Measurements from ENCODE around the gene STING1. TPM values are rescaled to one million over a fixed set of nuclear protein-coding genes. Genes with fewer than 3 reads are reported as not detected.

Gene STING1
- total RNA-seq, 1 experiment from 2014 or later: 33.1 TPM

- POLR2A ChIA-PET: no interaction called here
These were observed 41.3 kb upstream of the STING1 start for GRCh38 chr5:139523635-139524445.

GRCh38 chr5:139517683-139518564 is 35.4 kb upstream of the STING1 start:
- Mint-ChIP-seq H3K9me3 (ENCODE audit: unreplicated experiment) (no peaks in the 10 kb centered on the region), H3K4me1 (ENCODE audit: insufficient read depth, unreplicated experiment) (peaks cover 16% of the 10 kb centered on the region), H3K4me3 (ENCODE audit: unreplicated experiment) (peak overlapping the region; percentile 81), H3K27ac (ENCODE audit: low read depth, unreplicated experiment) (peak overlapping the region; percentile 87), H3K36me3 (ENCODE audit: insufficient read depth, unreplicated experiment) (peaks cover 4% of the 10 kb centered on the region), H3K27me3 (ENCODE audit: insufficient read depth, unreplicated experiment) (no peaks in the 10 kb centered on the region)
- DNase-seq (ENCODE audit: unreplicated experiment): peak; percentile 91
- TSS peak; percentile 21 for BruUV-seq (replicated peaks)
- ChIA-PET CTCF (interaction anchor here (0.5 to 9.6 kb wide), 31 partner anchors 11 to 1229 kb away, joined by 3 to 434 read pairs (median 4); partner anchors contain the start of genes DNAJC18 and STING1), POLR2A (interaction anchor here (0.7 to 1.7 kb wide), 5 partner anchors 11 to 102 kb away, joined by 3 to 13 read pairs (median 4); partner anchors contain the start of genes STING1 and UBE2D2)
- intact Hi-C loops (cut with micrococcal nuclease): loop anchor here (1.0 to 5.0 kb wide), 4 partner anchors 45 to 249 kb away; no protein-coding TSS in a partner anchor
- TF ChIP-seq, protein P1, sequence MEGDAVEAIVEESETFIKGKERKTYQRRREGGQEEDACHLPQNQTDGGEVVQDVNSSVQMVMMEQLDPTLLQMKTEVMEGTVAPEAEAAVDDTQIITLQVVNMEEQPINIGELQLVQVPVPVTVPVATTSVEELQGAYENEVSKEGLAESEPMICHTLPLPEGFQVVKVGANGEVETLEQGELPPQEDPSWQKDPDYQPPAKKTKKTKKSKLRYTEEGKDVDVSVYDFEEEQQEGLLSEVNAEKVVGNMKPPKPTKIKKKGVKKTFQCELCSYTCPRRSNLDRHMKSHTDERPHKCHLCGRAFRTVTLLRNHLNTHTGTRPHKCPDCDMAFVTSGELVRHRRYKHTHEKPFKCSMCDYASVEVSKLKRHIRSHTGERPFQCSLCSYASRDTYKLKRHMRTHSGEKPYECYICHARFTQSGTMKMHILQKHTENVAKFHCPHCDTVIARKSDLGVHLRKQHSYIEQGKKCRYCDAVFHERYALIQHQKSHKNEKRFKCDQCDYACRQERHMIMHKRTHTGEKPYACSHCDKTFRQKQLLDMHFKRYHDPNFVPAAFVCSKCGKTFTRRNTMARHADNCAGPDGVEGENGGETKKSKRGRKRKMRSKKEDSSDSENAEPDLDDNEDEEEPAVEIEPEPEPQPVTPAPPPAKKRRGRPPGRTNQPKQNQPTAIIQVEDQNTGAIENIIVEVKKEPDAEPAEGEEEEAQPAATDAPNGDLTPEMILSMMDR (IDR thresholded peaks at IDR 0.05; ENCODE audit: unreplicated experiment): peak; percentile 99

More at GRCh38 chr5:139523635-139524445, 41.3 kb upstream of the STING1 start:
- CTCF ChIA-PET: interaction anchor here (0.6 to 3.2 kb wide), 6 partner anchors 9 to 182 kb away, joined by 3 to 15 read pairs (median 4); no protein-coding TSS in a partner anchor
- Mint-ChIP-seq H3K27ac (ENCODE audit: low read depth, unreplicated experiment) (no peak overlapping the region), H3K27me3 (ENCODE audit: insufficient read depth, unreplicated experiment) (no peaks in the 10 kb centered on the region), H3K4me1 (ENCODE audit: insufficient read depth, unreplicated experiment) (peaks cover 2% of the 10 kb centered on the region), H3K9me3 (ENCODE audit: unreplicated experiment) (no peaks in the 10 kb centered on the region), H3K4me3 (ENCODE audit: unreplicated experiment) (no peak overlapping the region), H3K36me3 (ENCODE audit: insufficient read depth, unreplicated experiment) (no peaks in the 10 kb centered on the region)
- DNase-seq (ENCODE audit: unreplicated experiment): no peak
- TF ChIP-seq, protein P1 (IDR thresholded peaks at IDR 0.05; ENCODE audit: unreplicated experiment): no peak
- intact Hi-C loops (cut with micrococcal nuclease): no loop called here
- no TSS peak for BruUV-seq (replicated peaks)

- BruUV-seq (replicated peaks): no TSS peak
- no peak overlapping the region for H3K4me3 Mint-ChIP-seq (ENCODE audit: unreplicated experiment)
- TF ChIP-seq, protein P1 (IDR thresholded peaks at IDR 0.05; ENCODE audit: unreplicated experiment): no peak
- ChIA-PET CTCF (interaction anchor here (0.5 to 9.6 kb wide), 33 partner anchors 10 to 1129 kb away, joined by 3 to 434 read pairs (median 5); partner anchors contain the start of genes DNAJC18, ECSCR and STING1), POLR2A (interaction anchor here (0.6 to 1.9 kb wide), 4 partner anchors 50 to 95 kb away, joined by 4 to 13 read pairs (median 5); no protein-coding TSS in a partner anchor)
- intact Hi-C loops (cut with micrococcal nuclease): no loop called here
- H3K9me3 Mint-ChIP-seq (ENCODE audit: unreplicated experiment): no peaks in the 10 kb centered on the region
- H3K27ac Mint-ChIP-seq (ENCODE audit: low read depth, unreplicated experiment): no peak overlapping the region
- H3K27me3 Mint-ChIP-seq (ENCODE audit: insufficient read depth, unreplicated experiment): no peaks in the 10 kb centered on the region
- H3K4me1 Mint-ChIP-seq (ENCODE audit: insufficient read depth, unreplicated experiment): peaks cover 16% of the 10 kb centered on the region
- DNase-seq (ENCODE audit: unreplicated experiment): peak; percentile 65
- H3K36me3 Mint-ChIP-seq (ENCODE audit: insufficient read depth, unreplicated experiment): peaks cover 9% of the 10 kb centered on the region
These were observed 31.9 kb upstream of the STING1 start for GRCh38 chr5:139514486-139514856.
